GM12892 (cell line): ENCODE data around the gene MID1.

Source experiments
- POLR2A ChIP-seq: IDR thresholded peaks from 2 replicates; pipeline ENCODE4 v1.6.1; 2011; ENCODE audit warnings: low read depth, low read length, control low read depth
- POLR2AphosphoS5 ChIP-seq: IDR thresholded peaks from 2 replicates; pipeline ENCODE4 v1.6.1; 2011; ENCODE audit warnings: low read depth, low read length, control low read depth

GRCh38 chrX:10501611-10502010, 118.8 kb downstream of the MID1 start:
- TF ChIP-seq POLR2A (no peak), POLR2AphosphoS5 (no peak)
